Measurements from ENCODE around the gene MAPK8IP1.

MAPK8IP1 gene

GRCh38 chr11:45909594-45910475 is 24.4 kb downstream of the MAPK8IP1 start:
- no peak for DNase-seq (ENCODE audit: low read depth)

GRCh38 chr11:45910623-45911022 is 25.2 kb downstream of the MAPK8IP1 start:
- DNase-seq (ENCODE audit: low read depth) = no peak

GRCh38 chr11:45913514-45913913 is 28.1 kb downstream of the MAPK8IP1 start:
- no peak for DNase-seq (ENCODE audit: low read depth)

GRCh38 chr11:45913942-45914635 is 28.6 kb downstream of the MAPK8IP1 start:
- no peak for DNase-seq (ENCODE audit: low read depth)

GRCh38 chr11:45915446-45915845 is 30.0 kb downstream of the MAPK8IP1 start:
- DNase-seq (ENCODE audit: low read depth) = no peak

GRCh38 chr11:45917286-45917622 is 31.8 kb downstream of the MAPK8IP1 start:
- DNase-seq (ENCODE audit: low read depth) = no peak

GRCh38 chr11:45917623-45918330 is 32.3 kb downstream of the MAPK8IP1 start, which contains the start of gene PEX16:
PEX16 (minus strand) TSS chr11:45917877; CDS start chr11:45917811, 66 bp downstream.
- peak; percentile 100 for DNase-seq (ENCODE audit: low read depth)

GRCh38 chr11:45918331-45918941 is 33.0 kb downstream of the MAPK8IP1 start:
- peak; percentile 55 for DNase-seq (ENCODE audit: low read depth)

- DNase-seq (ENCODE audit: low read depth) = no peak
Measured at GRCh38 chr11:45918962-45919675, 33.7 kb downstream of the MAPK8IP1 start.

- DNase-seq (ENCODE audit: low read depth) = no peak
Measured at GRCh38 chr11:45919806-45920530, 34.5 kb downstream of the MAPK8IP1 start.

- DNase-seq (ENCODE audit: low read depth) = no peak
Measured at GRCh38 chr11:45920531-45921477, 35.4 kb downstream of the MAPK8IP1 start.

GRCh38 chr11:45921561-45922424 is 36.3 kb downstream of the MAPK8IP1 start:
- DNase-seq (ENCODE audit: low read depth) = no peak

GRCh38 chr11:45922425-45923082 is 37.1 kb downstream of the MAPK8IP1 start, which contains the start of gene LARGE2:
LARGE2 (plus strand) TSS chr11:45922656; CDS start chr11:45922883, 227 bp downstream.
- no peak for DNase-seq (ENCODE audit: low read depth)

- DNase-seq (ENCODE audit: low read depth) = no peak
Measured at GRCh38 chr11:45924036-45924915, 38.8 kb downstream of the MAPK8IP1 start.

- DNase-seq (ENCODE audit: low read depth) = no peak
Measured at GRCh38 chr11:45924927-45925326, 39.5 kb downstream of the MAPK8IP1 start.

- DNase-seq (ENCODE audit: low read depth) = no peak
Measured at GRCh38 chr11:45925550-45925949, 40.1 kb downstream of the MAPK8IP1 start.

GRCh38 chr11:45926001-45926401 is 40.5 kb downstream of the MAPK8IP1 start:
- no peak for DNase-seq (ENCODE audit: low read depth)

All from stromal cell of bone marrow (primary cell).